HG02840 (cell line): ENCODE measurements around the gene GGT6.
"Not testable (repeated sequence)": the region's sequence is repeated elsewhere in the genome, so short reads cannot be mapped to it uniquely, and the experiment has no call there.

Experiments used
- ATAC-seq: cut with Tn5 transposase; IDR thresholded peaks from one replicate; pipeline ENCODE4 v1.9.1; 2021; ENCODE audit warnings: mild to moderate bottlenecking, moderate library complexity, moderate number of reproducible peaks; ENCODE audit not compliant: unreplicated experiment, low FRiP score

The GGT6 gene, protein sequence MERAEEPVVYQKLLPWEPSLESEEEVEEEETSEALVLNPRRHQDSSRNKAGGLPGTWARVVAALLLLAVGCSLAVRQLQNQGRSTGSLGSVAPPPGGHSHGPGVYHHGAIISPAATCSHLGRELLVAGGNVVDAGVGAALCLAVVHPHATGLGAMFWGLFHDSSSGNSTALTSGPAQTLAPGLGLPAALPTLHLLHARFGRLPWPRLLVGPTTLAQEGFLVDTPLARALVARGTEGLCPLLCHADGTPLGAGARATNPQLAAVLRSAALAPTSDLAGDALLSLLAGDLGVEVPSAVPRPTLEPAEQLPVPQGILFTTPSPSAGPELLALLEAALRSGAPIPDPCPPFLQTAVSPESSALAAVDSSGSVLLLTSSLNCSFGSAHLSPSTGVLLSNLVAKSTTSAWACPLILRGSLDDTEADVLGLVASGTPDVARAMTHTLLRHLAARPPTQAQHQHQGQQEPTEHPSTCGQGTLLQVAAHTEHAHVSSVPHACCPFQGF

GRCh38 chr17:4560421-4560820 lies at the start of gene GGT6:
GGT6 (minus strand) TSS chr17:4560577; CDS start chr17:4560521, 56 bp downstream.
- no peak for ATAC-seq

- ATAC-seq: no peak
Observed at GRCh38 chr17:4610162-4610561, 49.8 kb upstream of the GGT6 start.

GRCh38 chr17:4609761-4610160 lies 49.4 kb upstream of the GGT6 start:
- ATAC-seq: no peak

GRCh38 chr17:4607773-4608187 lies 47.4 kb upstream of the GGT6 start:
- ATAC-seq: no peak

- ATAC-seq: no peak
Observed at GRCh38 chr17:4607261-4607741, 46.9 kb upstream of the GGT6 start.

DNA sequence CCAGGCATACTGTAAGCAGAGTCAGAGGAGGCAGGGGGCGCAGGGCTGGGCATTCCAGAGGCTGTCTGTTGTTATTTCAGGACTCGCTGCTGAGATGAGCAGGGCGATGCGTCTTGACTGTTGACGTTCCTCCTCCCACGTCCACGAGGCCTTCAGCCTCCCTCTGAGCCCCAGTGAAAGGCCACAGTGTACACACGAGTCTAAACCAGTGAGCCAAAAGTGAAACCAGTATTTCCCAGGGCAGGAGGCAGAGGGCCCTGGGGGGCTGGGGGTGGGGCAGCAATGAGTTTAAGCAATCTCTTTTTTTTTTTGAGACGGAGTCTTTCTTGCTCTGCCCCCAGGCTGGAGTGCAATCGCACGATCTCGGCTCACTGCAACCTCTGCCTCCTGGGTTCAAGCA lies 45.4 kb upstream of the GGT6 start:
- no peak for ATAC-seq

DNA sequence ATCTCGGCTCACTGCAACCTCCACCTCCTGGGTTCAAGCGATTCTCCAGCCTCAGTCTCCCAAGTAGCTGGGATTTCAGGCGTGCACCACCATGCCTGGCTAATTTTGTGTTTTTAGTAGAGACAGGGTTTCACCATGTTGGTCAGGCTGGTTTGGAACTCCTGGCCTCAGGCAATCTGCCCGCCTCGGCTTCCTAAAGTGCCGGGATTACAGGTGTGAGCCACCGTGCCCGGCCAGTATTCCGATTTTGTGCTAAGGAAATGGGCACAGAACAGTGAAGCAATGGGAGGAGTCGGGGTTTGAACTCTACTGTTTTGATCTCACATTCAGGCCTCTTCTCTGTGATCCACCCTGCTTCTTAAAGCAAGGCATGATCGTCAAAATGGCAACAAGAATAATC lies 44.4 kb upstream of the GGT6 start:
- ATAC-seq: not testable (repeated sequence)

GRCh38 chr17:4604111-4604644 lies 43.8 kb upstream of the GGT6 start:
- ATAC-seq: no peak

- ATAC-seq: no peak
Observed at GRCh38 chr17:4602041-4602440, 41.7 kb upstream of the GGT6 start.

DNA sequence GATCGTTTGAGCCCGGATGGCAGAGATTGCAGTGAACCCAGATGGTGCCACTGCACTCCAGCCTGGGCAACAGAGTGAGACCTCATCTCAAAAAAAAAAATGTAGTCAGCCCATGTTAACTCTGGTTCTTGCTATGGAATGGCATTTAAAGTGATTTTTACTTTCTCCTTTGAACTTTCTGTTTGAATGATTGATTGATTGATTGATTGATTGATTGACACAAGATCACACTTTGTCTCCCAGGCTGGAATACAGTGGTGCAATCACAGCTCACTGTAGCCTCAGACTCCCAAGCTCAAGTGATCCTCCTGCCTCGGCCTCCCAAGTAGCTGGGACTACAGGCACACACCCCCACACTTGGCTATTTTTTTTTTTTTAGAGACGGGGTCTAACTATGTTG lies 40.9 kb upstream of the GGT6 start:
- ATAC-seq: no peak

GRCh38 chr17:4600563-4600962 lies 40.2 kb upstream of the GGT6 start:
- ATAC-seq: no peak

GRCh38 chr17:4599505-4600281 lies 39.3 kb upstream of the GGT6 start:
- no peak for ATAC-seq

GRCh38 chr17:4598776-4599504 lies 38.6 kb upstream of the GGT6 start:
- ATAC-seq: no peak

DNA sequence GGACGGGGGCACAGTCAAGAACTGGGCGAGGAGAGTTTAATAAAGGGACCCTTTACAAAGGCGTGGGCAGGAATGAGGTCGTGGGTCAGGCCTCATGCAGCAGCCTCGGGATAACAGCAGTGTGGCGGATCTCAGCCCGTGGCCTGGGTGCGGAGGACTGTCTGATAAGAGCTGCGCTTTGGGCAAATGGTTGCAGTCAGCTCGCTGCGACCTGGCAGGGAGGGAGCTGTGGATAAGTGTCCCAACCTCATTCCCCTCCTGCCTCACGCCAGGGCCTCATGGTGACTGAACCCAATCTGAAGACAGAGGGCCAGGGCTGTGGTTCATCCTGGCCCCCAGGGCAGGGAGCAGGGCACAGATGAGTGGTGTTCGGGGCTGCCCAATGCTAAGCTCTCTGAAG lies 37.6 kb upstream of the GGT6 start:
- ATAC-seq: no peak

- no peak for ATAC-seq
Observed at GRCh38 chr17:4596636-4597380, 36.4 kb upstream of the GGT6 start.

DNA sequence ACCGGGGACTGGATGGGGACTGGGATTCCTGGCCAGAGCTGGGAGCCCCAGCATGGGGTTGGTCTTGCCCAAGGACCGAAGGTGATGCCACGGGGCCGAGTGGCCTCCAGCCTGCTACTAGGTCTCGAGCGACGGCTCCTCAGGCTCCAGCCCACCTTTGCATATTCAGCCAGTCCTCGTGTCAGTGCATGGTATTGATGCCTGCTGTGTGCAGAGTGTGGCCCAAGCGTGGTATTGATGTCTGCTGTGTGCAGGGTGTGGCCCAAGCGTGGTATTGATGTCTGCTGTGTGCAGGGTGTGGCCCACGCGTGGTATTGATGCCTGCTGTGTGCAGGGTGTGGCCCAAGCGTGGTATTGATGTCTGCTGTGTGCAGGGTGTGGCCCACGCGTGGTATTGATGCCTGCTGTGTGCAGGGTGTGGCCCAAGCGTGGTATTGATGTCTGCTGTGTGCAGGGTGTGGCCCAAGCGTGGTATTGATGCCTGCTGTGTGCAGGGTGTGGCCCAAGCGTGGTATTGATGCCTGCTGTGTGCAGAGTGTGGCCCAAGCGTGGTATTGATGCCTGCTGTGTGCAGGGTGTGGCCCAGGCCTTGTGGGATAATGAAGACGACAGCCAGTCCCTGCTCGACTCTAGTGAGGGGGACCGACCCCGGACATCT lies 35.4 kb upstream of the GGT6 start:
- ATAC-seq: not testable (repeated sequence)

DNA sequence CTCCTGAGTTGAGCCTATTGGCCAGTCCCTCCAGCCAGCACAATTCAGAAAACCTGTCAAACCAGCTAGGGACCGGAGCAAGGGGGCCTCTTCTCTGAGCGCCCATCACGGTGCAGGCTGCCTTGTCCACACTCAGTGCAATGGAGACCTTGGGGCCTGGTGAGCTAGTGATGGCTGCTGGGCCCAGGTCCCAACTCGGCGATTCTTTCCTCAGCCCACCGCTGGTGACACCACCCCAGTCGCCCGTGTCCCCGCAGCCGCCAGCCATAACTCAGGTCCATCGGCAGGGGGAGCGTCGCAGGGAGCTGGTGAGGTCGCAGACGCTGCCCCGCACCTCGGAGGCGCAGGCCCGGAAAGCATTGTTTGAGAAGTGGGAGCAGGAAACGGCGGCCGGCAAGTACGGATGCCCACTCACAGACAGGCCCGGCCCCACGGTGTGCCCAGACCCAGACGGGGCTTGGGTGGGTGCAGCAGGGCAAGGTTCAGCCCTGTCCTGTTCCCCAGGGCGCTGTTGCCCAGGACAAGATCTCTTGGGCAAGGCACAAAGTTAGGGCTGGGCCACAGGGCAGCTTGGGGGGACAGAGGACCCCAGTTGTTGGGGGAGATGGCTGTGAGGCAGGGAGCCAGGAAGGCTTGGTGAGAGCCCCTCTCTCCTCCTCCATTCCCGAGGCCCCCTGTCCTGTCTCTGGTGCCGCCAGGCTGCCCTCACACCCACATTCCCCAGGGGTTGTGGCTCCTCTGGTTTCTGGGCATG lies 34.7 kb upstream of the GGT6 start:
- no peak for ATAC-seq

DNA sequence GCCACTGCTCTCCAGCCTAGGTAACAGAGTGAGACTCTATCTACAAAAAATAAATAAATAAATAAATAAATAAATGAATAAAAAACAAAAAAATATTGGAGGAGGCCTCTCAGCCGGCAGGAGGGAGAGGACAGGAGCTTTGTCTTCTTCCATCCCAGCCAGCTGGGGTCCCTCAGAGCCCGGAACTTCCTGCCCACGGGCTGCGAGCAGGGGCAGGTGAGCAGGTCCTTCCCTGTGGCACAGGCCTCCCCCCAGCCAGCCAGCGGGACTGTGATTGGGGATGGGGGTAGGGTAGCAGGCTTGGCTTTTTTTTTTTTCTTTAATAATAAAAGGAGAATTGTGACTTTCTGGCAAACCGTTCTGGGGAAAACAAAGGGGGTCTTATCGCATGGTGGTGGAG lies 34.0 kb upstream of the GGT6 start:
- no peak for ATAC-seq

DNA sequence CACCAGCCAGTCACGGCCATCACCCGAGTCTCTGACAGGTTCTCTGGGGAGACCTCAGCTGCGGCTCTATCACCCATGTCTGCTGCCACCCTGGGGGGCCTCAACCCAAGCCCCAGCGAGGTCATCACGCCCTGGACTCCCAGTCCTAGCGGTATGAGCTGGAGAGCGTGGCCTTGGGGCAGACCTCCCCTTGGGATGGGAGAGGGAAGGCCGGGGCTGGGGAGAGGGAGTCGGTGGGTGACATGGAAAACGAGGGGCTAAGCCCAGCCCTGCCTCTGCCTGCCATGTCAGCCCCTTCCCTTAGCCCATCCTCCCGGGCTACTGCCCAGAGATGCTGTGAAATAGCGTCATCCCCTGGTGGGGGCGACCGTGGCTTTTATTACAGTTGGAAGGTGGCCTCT lies 32.6 kb upstream of the GGT6 start:
- ATAC-seq: no peak
